H1 (cell line): ENCODE data around the gene ZMYM4. TPM values are rescaled to one million over a fixed set of nuclear protein-coding genes. Genes with fewer than 3 reads are reported as not detected.

ENCODE experiments used
- CTCF ChIA-PET: fragments of 300-600 bp; sonication (Branson Sonifier 250); formaldehyde crosslinking; loops from one replicate; lab custom pipeline; 2021; ENCODE audit not compliant: partially characterized antibody; lab: Charles Lee
- POLR2A ChIA-PET: fragments of 300-600 bp; sonication (Branson Sonifier 250); formaldehyde crosslinking; loops from one replicate; lab custom pipeline; 2021; ENCODE audit warnings: inconsistent platforms; ENCODE audit not compliant: partially characterized antibody; lab: Charles Lee
- DNase-seq, 2 experiments: peaks; one replicate each; pipeline versions ENCODE4 v3.0.0 to v3.0.0-alpha.2; 2010 to 2022; ENCODE audit warnings: low spot score in 2 of 2, low read depth in 1 of 2, mixed read lengths in 1 of 2
- FAIRE-seq: peaks from 2 replicates; lab custom pipeline; 2011; peaks lifted over from hg19 to GRCh38; lab: Jason Lieb, UNC
- H2AFZ ChIP-seq: 2 replicates; pipeline ENCODE4 v1.8.1; 2012; ENCODE audit warnings: low read length, inconsistent platforms
- H2AK5ac ChIP-seq: 2 replicates; pipeline ENCODE4 v1.6.1; 2013; ENCODE audit warnings: low read depth, low read length
- H2BK120ac ChIP-seq: replicated peaks from 2 replicates; pipeline ENCODE3; 2013; ENCODE audit warnings: low read depth, low read length, inconsistent platforms
- H2BK12ac ChIP-seq: 2 replicates; pipeline ENCODE4 v1.6.1; 2013; ENCODE audit warnings: low read depth, low read length
- H2BK15ac ChIP-seq: 2 replicates; pipeline ENCODE4 v1.6.1; 2013; ENCODE audit warnings: low read length
- H2BK20ac ChIP-seq: 2 replicates; pipeline ENCODE4 v1.6.1; 2013; ENCODE audit warnings: low read length
- H2BK5ac ChIP-seq: 2 replicates; pipeline ENCODE4 v1.6.1; 2013; ENCODE audit warnings: low read depth, low read length
- H3K14ac ChIP-seq: 2 replicates; pipeline ENCODE4 v1.6.1; 2013; ENCODE audit warnings: inconsistent platforms; ENCODE audit not compliant: insufficient read length
- H3K18ac ChIP-seq: 2 replicates; pipeline ENCODE4 v1.6.1; 2013; ENCODE audit warnings: low read length; ENCODE audit errors: extremely low read depth
- H3K23ac ChIP-seq: 2 replicates; pipeline ENCODE4 v1.6.1; 2013; ENCODE audit warnings: inconsistent platforms; ENCODE audit not compliant: insufficient read length
- H3K23me2 ChIP-seq: 2 replicates; pipeline ENCODE4 v1.6.1; 2013; ENCODE audit warnings: low read depth, low read length
- H3K27ac ChIP-seq: 2 replicates; pipeline ENCODE4 v1.6.1; 2011; ENCODE audit warnings: low read depth, low read length, inconsistent platforms
- H3K27me3 ChIP-seq, 4 experiments: replicated peaks in 1 of 4; 1 replicate in 1 of 4; 2 replicates in 3 of 4; pipeline versions ENCODE4 v1.6.1 to v1.8.1; 2011 to 2013; ENCODE audit warnings: low read length in 3 of 4, mild to moderate bottlenecking in 3 of 4, inconsistent platforms in 2 of 4, mixed read lengths in 2 of 4, moderate library complexity in 1 of 4; ENCODE audit not compliant: control insufficient read depth in 3 of 4, insufficient read depth in 3 of 4; ENCODE audit errors: extremely low read depth in 1 of 4
- H3K36me3 ChIP-seq, 4 experiments: 2 replicates each; pipeline versions ENCODE4 v1.6.1 to v1.8.1; 2011 to 2013; ENCODE audit warnings: mild to moderate bottlenecking in 4 of 4, low read length in 3 of 4, moderate library complexity in 2 of 4, control low read depth in 1 of 4, inconsistent platforms in 1 of 4; ENCODE audit not compliant: insufficient read depth in 4 of 4, control insufficient read depth in 2 of 4
- H3K4ac ChIP-seq: replicated peaks from 2 replicates; pipeline ENCODE3; 2013; ENCODE audit warnings: low read length, low read depth, mixed read lengths, inconsistent platforms; ENCODE audit not compliant: insufficient read length
- H3K4me1 ChIP-seq, 4 experiments: replicated peaks in 1 of 4; 1 replicate in 1 of 4; 2 replicates in 3 of 4; pipeline versions ENCODE4 v1.6.1 to v1.8.1; 2011 to 2013; ENCODE audit warnings: low read length in 3 of 4, inconsistent platforms in 2 of 4, mixed read lengths in 1 of 4; ENCODE audit not compliant: insufficient read depth in 4 of 4, control insufficient read depth in 3 of 4
- H3K4me2 ChIP-seq, 2 experiments: 2 replicates each; pipeline versions ENCODE4 v1.6.1 to v1.8.1; 2011 to 2013; ENCODE audit warnings: low read depth in 2 of 2, low read length in 2 of 2, control low read depth in 1 of 2, inconsistent platforms in 1 of 2, mild to moderate bottlenecking in 1 of 2; ENCODE audit not compliant: insufficient read depth in 1 of 2
- H3K4me3 ChIP-seq, 4 experiments: fragments of 200-600, 300-600 bp in 1 of 4; sonication (generic), shearing (Covaris generic), sonication (Bioruptor Twin) in 1 of 4; 2 replicates each; pipeline versions ENCODE4 v1.5.1 to v1.8.1; 2011 to 2016; ENCODE audit warnings: low read length in 4 of 4, low read depth in 3 of 4, control low read depth in 2 of 4, inconsistent platforms in 2 of 4, mild to moderate bottlenecking in 2 of 4, mixed read lengths in 1 of 4, moderate library complexity in 1 of 4; ENCODE audit not compliant: insufficient read depth in 2 of 4; ENCODE audit errors: extremely low read depth in 1 of 4
- H3K56ac ChIP-seq: replicated peaks from 2 replicates; pipeline ENCODE3; 2013; ENCODE audit warnings: low read depth, mild to moderate bottlenecking, mixed read lengths, low read length, inconsistent platforms; ENCODE audit not compliant: insufficient read length
- H3K79me1 ChIP-seq: 2 replicates; pipeline ENCODE4 v1.6.1; 2013; ENCODE audit warnings: low read depth, low read length, control low read depth
- H3K79me2 ChIP-seq, 2 experiments: 2 replicates each; pipeline versions ENCODE4 v1.6.1 to v1.8.1; 2012 to 2013; ENCODE audit warnings: low read length in 2 of 2, mild to moderate bottlenecking in 2 of 2, inconsistent platforms in 1 of 2; ENCODE audit not compliant: insufficient read depth in 2 of 2, control insufficient read depth in 1 of 2
- H3K9ac ChIP-seq, 4 experiments: replicated peaks in 1 of 4; 1 replicate in 1 of 4; 2 replicates in 3 of 4; pipeline versions ENCODE4 v1.6.1 to v1.8.1; 2011 to 2013; ENCODE audit warnings: low read depth in 3 of 4, low read length in 3 of 4, control low read depth in 2 of 4, mild to moderate bottlenecking in 2 of 4, moderate library complexity in 2 of 4, inconsistent platforms in 1 of 4; ENCODE audit errors: extremely low read depth in 1 of 4
- H3K9me3 ChIP-seq, 2 experiments: 2 replicates each; pipeline versions ENCODE4 v1.6.1 to v1.8.1; 2012 to 2013; ENCODE audit warnings: mild to moderate bottlenecking in 2 of 2, moderate library complexity in 2 of 2, control low read depth in 1 of 2, inconsistent platforms in 1 of 2, low read depth in 1 of 2, low read length in 1 of 2, mixed read lengths in 1 of 2; ENCODE audit not compliant: insufficient read depth in 2 of 2
- H4K20me1 ChIP-seq, 2 experiments: replicated peaks in 1 of 2; 2 replicates each; pipeline versions ENCODE3 to v1.8.1; 2011 to 2013; ENCODE audit warnings: inconsistent platforms in 2 of 2, low read length in 2 of 2, mild to moderate bottlenecking in 1 of 2; ENCODE audit not compliant: insufficient read depth in 2 of 2, control insufficient read depth in 1 of 2
- H4K5ac ChIP-seq: 2 replicates; pipeline ENCODE4 v1.6.1; 2013; ENCODE audit warnings: low read length, low read depth, mixed read lengths, inconsistent platforms; ENCODE audit not compliant: insufficient read length
- H4K8ac ChIP-seq: 2 replicates; pipeline ENCODE4 v1.8.0; 2013; ENCODE audit warnings: mild to moderate bottlenecking, moderate library complexity, low read length, inconsistent platforms; ENCODE audit not compliant: insufficient read depth; ENCODE audit errors: extremely low read depth
- H4K91ac ChIP-seq: replicated peaks from 2 replicates; pipeline ENCODE3; 2013; ENCODE audit warnings: low read length, mixed read lengths, inconsistent platforms; ENCODE audit not compliant: insufficient read length
- ASH2L ChIP-seq: fragments of 200-600, 300-600 bp; sonication (generic); IDR thresholded peaks from one replicate; pipeline ENCODE4 v1.7.1; 2017; ENCODE audit warnings: low read length
- BRCA1 ChIP-seq: IDR thresholded peaks from 2 replicates; pipeline ENCODE4 v1.6.1; 2012; ENCODE audit warnings: low read depth, low read length, improper control_type of control experiment
- CHD2 ChIP-seq: IDR thresholded peaks from 2 replicates; pipeline ENCODE4 v1.6.1; 2012; ENCODE audit warnings: low read length, improper control_type of control experiment
- CTCF ChIP-seq, 3 experiments: IDR thresholded peaks; 1 replicate in 2 of 3; 2 replicates in 1 of 3; pipeline versions ENCODE4 v1.5.1 to v1.6.1; 2011; ENCODE audit warnings: low read length in 3 of 3, mild to moderate bottlenecking in 3 of 3, inconsistent platforms in 2 of 3, low read depth in 1 of 3, moderate library complexity in 1 of 3; ENCODE audit not compliant: insufficient read depth in 1 of 3; ENCODE audit errors: control extremely low read depth in 1 of 3
- HDAC2 ChIP-seq, 2 experiments: fragments of 300-600 bp in 1 of 2; sonication (generic) in 1 of 2; IDR thresholded peaks; 2 replicates each; pipeline ENCODE4 v1.6.1; 2011 to 2012; ENCODE audit warnings: low read depth in 2 of 2, low read length in 2 of 2, mild to moderate bottlenecking in 2 of 2, moderate library complexity in 2 of 2, borderline replicate concordance in 1 of 2, inconsistent platforms in 1 of 2
- JUN ChIP-seq: IDR thresholded peaks from 2 replicates; pipeline ENCODE4 v1.6.1; 2011; ENCODE audit warnings: low read depth, mild to moderate bottlenecking, improper control_type of control experiment, low read length
- NRF1 ChIP-seq: IDR thresholded peaks from 2 replicates; pipeline ENCODE4 v1.6.1; 2011; ENCODE audit warnings: mild to moderate bottlenecking, low read depth, low read length, improper control_type of control experiment
- POLR2A ChIP-seq, 2 experiments: IDR thresholded peaks; 1 replicate in 1 of 2; 2 replicates in 1 of 2; pipeline ENCODE4 v1.6.1; 2011; ENCODE audit warnings: low read depth in 2 of 2, low read length in 2 of 2, mild to moderate bottlenecking in 2 of 2; ENCODE audit errors: control extremely low read depth in 1 of 2
- TCF12 ChIP-seq: IDR thresholded peaks from 2 replicates; pipeline ENCODE4 v1.6.1; 2011; ENCODE audit warnings: low read depth, mild to moderate bottlenecking, low read length
- YY1 ChIP-seq: IDR thresholded peaks from 2 replicates; pipeline ENCODE4 v1.6.1; 2011; ENCODE audit warnings: low read depth, mild to moderate bottlenecking, low read length
- WGBS, 2 experiments: shearing (Covaris generic) in 1 of 2; methylation state at CpG; one replicate each; pipeline versions ENCODE4 v1.1.6 to v1.1.7; 2013 to 2015; ENCODE audit warnings: low lambda C conversion rate in 2 of 2, mixed read lengths in 2 of 2, inconsistent platforms in 1 of 2, low coverage in 1 of 2, missing lambda C conversion rate in 1 of 2; ENCODE audit not compliant: insufficient replicate concordance in 2 of 2, insufficient coverage in 1 of 2, insufficient read length in 1 of 2; ENCODE audit errors: extremely low coverage in 1 of 2, missing lambda C conversion rate in 1 of 2; 5-methylcytosine and 5-hydroxymethylcytosine counted together
- polyA plus RNA-seq, 7 experiments: library from polyadenylated mRNA; depleted of rRNA in 3 of 7; stranded (reverse) in 5 of 7; unstranded in 2 of 7; fragments of >200 nt in 5 of 7; fragments of 200-250 nt in 2 of 7; gene quantifications; 1 replicate in 5 of 7; 2 replicates in 1 of 7; 4 replicates in 1 of 7; pipeline versions ENCODE4 v1.2.1 to v1.2.3, GENCODE V29; 2011 to 2013; ENCODE audit warnings: missing spikeins in 2 of 7, mixed read lengths in 2 of 7
- total RNA-seq: library from RNA; stranded (reverse); fragmentation: NEBNext Ultra II Directional; extraction: Animal tissue kit (Norgen Biotek cat#: 25700); gene quantifications from 2 replicates; pipeline ENCODE4 v1.2.1, GENCODE V29; 2021

The ZMYM4 gene
- total and polyA plus RNA-seq, 2 of the 8 experiments (the other 6 are each of a cell fraction or from before 2014, with no cell fraction given): 16.7 to 81.3 TPM

- H3K27ac ChIP-seq: no peak overlapping the region
- H3K9me3 ChIP-seq: no peaks in the 10 kb centered on the region
- H3K14ac ChIP-seq: no peak overlapping the region
- H3K4me1 ChIP-seq: no peaks in the 10 kb centered on the region
- H4K91ac ChIP-seq: no peak overlapping the region
- H3K23ac ChIP-seq: no peak overlapping the region
- no peak for TF ChIP-seq JUN
- no peak for TF ChIP-seq CTCF (IDR thresholded peaks at IDR 0.05; ENCODE audit: control extremely low read depth in 1 of 3, insufficient read depth in 1 of 3, low read depth in 1 of 3, low read length in 3 of 3)
- no peak for TF ChIP-seq BRCA1
- TF ChIP-seq POLR2A (IDR thresholded peaks at IDR 0.05; ENCODE audit: control extremely low read depth in 1 of 2, low read depth in 2 of 2, low read length in 2 of 2): no peak
- TF ChIP-seq CHD2: no peak
- TF ChIP-seq TCF12: no peak
- TF ChIP-seq YY1: no peak
- no peak for TF ChIP-seq HDAC2 (IDR thresholded peaks at IDR 0.05; ENCODE audit: borderline replicate concordance in 1 of 2, low read depth in 2 of 2, low read length in 2 of 2)
- no peak for TF ChIP-seq ASH2L
- no peak for TF ChIP-seq NRF1
- no peaks in the 10 kb centered on the region for H3K27me3 ChIP-seq
- H2AFZ ChIP-seq: no peak overlapping the region
- H2BK5ac ChIP-seq: no peak overlapping the region
- DNase-seq: no peak
- no peaks in the 10 kb centered on the region for H3K79me2 ChIP-seq
- H3K23me2 ChIP-seq: no peaks in the 10 kb centered on the region
- H2BK12ac ChIP-seq: no peak overlapping the region
- no peak overlapping the region for H3K18ac ChIP-seq
- H3K79me1 ChIP-seq: no peaks in the 10 kb centered on the region
- no peak overlapping the region for H4K8ac ChIP-seq
- no peak overlapping the region for H3K4me2 ChIP-seq
- H3K36me3 ChIP-seq: peaks cover 28 to 64% (median 40%) of the 10 kb centered on the region in 4 experiments; a peak in 7 of 8 replicates
- H3K4ac ChIP-seq: no peak overlapping the region
- no peak overlapping the region for H2BK120ac ChIP-seq
- CTCF ChIA-PET: interaction anchor here (0.7 to 12.9 kb wide), 9 partner anchors 10 to 353 kb away, joined by 3 to 134 read pairs (median 3); no protein-coding TSS in a partner anchor
- 94% methylated on average over 9 of the region's 9 CpGs; no CpG with 5 or more reads in 1 of the 2 experiments for WGBS, 2 experiments
- no peak overlapping the region for H3K4me3 ChIP-seq
- POLR2A ChIA-PET: interaction anchor here (0.5 to 1.6 kb wide), 2 partner anchors 43 to 258 kb away, joined by 3 read pairs; no protein-coding TSS in a partner anchor
- H3K56ac ChIP-seq: no peak overlapping the region
- H4K20me1 ChIP-seq: peaks cover 0 to 3% of the 10 kb centered on the region in 2 experiments
- H2AK5ac ChIP-seq: no peak overlapping the region
- H2BK20ac ChIP-seq: no peak overlapping the region
- no peak overlapping the region for H2BK15ac ChIP-seq
- no peak overlapping the region for H4K5ac ChIP-seq
- no peak overlapping the region for H3K9ac ChIP-seq
- FAIRE-seq: no peak
Measured at GRCh38 chr1:35437200-35437599, 168.7 kb downstream of the ZMYM4 start.
